GM21423 (cell line): ENCODE measurements around the gene ADARB1.

ENCODE experiments used
- ATAC-seq: cut with Tn5 transposase; IDR thresholded peaks from one replicate; pipeline ENCODE4 v1.9.1; 2021; ENCODE audit warnings: mild to moderate bottlenecking, moderate library complexity; ENCODE audit not compliant: unreplicated experiment

The ADARB1 gene

DNA sequence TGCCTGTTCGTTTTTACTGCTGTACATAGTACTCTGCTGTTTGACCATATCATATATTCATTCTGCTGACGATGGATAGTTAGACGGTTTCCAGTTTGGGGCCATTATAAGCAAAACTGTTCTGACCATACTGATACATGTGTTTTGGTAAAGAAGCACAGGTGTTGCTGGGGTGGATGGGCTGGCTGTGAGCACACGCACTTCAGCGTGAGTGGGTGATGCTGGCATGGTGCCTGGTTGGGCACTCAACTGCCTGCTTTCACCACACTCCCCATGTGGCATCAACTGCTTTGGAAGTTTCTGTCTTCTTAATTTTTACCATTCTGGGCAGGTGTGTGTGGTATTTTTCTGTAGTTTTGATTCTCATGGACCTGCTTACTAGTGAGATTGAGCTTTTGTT lies 37.3 kb downstream of the ADARB1 start:
- ATAC-seq = no peak

DNA sequence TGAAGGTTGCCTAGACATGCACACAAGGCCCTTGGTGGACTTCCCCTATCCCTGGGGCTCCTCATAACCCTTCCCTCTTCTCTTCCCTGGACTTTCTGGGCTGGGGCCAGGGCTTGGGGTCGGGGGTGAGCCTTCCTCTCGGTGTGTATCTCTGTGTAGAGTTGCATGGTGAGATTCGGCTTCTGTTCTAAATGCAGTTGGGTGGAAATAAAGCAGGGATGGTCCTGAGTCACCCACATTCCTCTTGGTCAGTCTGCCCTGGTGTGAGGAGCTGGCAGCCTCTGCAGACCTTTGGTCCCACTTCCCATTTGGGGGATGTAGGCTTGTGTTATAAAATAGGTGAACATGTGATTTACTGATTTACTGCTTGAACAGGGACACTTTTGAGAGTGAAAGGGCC lies 38.0 kb downstream of the ADARB1 start:
- no peak for ATAC-seq

DNA sequence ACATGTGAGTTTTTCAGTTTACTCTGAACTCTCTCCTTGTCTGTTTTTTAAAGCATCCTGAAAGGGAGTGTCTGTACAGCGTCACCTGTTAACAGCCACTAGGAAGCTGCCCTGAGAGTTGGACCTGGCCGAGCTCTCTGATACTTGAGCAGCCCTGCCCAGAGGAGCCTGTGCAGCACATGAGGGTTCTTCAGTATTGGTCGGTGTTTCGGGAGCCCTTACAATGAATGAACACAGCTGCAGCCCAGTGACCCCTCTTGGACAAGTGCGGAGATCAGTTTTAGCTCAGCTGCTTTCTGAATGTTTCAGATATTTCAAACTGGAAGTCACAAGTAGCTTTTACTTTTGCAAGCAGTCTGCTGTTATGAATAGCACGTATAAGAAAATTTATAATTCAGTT lies 39.2 kb downstream of the ADARB1 start:
- no peak for ATAC-seq

DNA sequence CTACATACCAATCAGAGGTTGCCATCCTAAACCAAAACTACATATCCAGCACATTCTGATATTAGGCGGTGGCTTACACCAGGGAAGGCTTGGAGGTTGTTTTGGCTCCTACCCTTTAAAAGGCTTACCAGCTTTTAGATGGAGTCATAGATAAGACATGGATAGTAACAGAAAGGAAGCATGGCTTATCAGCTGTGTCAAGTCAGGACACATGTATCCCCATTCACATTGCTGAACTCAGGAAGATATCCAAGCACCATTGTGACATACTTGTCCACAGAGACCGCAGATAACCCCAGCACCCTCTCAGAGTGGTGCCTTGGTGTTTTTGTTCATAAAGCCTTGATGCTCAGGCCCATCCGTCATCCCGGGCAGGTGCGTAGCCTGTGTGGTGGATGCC lies 39.7 kb downstream of the ADARB1 start:
- no peak for ATAC-seq

DNA sequence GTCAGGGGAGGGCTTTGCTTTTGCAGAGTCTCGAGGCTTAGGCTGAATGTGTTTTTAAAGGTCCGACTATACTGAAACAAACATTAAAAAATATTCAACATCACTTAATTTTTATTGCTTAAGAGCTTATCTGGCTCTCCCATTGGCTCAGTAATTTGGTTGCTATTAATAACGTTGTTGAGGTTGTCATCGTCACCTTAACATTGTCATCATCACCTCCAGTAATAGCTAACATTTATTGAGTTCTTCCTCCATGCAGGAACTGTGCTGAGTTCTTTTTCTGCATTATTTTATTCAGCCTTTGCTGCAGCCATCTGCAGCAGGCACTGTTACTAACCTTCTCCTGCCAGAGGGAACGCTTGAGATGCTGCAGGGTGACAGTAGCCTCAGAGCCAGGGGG lies 40.1 kb downstream of the ADARB1 start:
- no peak for ATAC-seq

DNA sequence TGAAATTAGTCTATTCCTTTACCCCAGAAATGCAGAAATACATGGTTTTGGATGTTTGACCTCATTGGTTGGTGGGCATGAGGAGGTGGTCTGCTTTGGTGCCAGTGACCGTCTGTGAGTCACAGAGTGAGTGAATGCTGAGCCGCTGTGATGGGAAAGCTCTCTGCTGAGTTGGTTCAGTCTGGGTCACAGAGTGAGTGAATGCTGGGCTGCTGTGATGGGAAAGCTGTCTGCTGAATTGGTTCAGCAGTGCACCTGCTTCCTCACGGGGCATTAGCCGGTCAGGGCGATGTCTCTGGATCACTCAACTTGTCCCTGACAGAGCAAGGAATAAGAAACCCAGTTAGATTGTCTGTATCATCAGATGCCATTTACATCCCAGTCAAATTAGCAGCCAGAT lies 40.8 kb downstream of the ADARB1 start:
- ATAC-seq = no peak

DNA sequence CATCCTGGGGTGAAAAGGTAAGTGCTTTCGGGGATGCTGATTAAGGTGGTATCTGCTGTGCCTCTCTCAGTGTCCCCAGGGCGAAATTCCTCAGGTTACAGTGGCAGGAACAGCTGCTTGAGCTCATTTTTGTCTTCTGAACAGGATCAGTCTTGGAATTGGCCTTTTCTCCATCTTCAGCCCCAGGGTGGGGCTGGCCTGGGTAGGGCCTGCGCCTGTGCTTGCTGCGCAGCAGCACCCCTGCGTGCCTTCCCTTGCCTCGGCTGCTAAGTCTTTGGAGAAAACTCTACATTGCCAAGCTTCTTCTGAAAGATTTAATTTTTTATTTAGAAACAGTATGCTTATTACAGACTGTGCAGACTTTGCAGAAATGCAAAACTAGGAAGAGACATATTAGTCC lies 41.7 kb downstream of the ADARB1 start:
- ATAC-seq = no peak

DNA sequence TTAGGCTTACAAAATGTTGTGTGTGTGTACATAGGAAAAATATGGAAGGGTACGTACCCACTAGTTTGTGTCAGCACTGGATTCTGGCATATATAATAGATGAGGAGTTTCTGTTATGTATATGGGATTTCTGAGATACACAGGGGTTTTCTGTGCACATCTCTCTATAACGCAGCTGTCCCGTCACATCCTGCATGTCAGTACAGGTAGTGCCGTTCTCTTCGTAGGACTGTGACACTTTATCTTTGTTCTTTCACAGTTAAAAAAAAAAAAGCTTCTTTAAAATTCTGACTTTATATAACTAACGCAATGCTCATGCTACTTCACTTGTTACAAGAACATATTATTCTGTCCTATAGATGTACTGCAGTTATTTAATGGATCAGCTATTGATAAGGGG lies 42.9 kb downstream of the ADARB1 start:
- ATAC-seq = no peak

DNA sequence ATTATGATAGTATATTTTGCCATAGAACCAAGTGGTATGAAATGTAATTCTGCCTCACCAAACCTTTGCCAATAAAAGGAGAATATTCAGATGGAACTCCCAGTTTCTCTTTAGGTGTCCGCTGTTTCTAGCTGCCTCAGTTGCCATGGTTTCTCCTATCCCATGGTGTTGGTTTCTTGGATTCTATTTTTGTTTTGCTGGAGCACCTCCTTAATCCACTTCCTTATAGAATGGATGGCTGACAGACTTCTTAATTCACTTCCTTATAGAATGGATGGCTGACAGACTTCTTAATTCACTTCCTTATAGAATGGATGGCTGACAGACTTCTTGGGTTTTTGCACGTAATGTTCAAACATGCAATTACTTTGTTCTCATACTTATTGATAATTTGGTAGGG lies 43.7 kb downstream of the ADARB1 start:
- ATAC-seq = no peak

DNA sequence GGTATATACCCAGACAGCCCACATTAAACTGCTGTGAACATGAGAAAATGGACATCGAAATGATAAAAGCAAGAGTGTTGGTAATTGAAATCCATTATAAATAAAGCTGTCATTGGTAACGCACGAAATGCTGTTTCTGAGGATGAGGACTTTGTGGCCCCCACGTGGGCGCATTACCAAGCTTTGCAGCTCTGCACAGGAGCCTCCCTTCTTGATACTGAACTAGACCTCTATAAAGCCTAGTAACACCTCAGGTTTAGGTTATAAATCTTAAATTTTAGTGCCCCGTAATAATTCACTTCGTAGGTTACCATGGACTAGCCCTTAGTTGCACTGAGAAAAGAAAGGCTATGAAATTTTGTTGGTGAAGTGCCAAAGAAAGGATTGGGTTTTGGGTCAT lies 45.4 kb downstream of the ADARB1 start:
- ATAC-seq = no peak

DNA sequence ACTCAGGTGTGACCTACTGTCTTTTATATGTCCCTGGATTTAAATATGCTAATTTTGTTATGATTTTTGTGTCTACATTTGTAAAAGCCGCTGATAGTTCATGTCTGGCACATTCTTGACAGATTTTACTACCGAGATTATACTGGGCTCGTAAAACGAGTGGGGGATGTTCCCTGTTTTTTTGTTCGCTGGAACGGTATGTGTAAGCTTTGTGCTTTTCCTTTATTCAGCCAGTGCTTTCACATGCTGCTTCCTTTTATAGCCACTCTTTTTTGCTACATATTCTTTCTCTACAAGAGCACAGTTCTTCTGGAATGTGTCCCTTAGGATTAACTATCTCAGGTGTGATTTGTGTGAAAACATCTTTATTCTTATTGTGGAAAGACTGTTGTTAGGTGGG lies 46.6 kb downstream of the ADARB1 start:
- no peak for ATAC-seq

DNA sequence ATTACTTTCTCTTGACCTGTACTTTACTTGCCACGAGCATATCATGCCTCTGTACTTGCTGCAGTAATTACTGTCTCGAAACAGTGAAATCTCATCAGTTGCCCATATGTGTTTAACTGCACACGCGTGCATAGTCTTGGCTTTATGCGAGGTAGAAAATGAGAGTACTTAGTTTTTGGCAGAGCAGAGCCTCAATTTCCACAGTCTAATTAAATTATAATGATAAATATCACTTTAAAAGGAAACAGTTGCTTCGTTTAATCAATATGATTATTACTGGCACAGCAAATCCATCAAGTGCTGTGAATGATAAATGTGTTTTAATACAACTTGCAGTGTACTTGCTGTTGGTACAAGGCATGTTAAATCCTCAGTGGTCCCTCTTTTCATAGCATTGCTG lies 47.6 kb downstream of the ADARB1 start:
- no peak for ATAC-seq

DNA sequence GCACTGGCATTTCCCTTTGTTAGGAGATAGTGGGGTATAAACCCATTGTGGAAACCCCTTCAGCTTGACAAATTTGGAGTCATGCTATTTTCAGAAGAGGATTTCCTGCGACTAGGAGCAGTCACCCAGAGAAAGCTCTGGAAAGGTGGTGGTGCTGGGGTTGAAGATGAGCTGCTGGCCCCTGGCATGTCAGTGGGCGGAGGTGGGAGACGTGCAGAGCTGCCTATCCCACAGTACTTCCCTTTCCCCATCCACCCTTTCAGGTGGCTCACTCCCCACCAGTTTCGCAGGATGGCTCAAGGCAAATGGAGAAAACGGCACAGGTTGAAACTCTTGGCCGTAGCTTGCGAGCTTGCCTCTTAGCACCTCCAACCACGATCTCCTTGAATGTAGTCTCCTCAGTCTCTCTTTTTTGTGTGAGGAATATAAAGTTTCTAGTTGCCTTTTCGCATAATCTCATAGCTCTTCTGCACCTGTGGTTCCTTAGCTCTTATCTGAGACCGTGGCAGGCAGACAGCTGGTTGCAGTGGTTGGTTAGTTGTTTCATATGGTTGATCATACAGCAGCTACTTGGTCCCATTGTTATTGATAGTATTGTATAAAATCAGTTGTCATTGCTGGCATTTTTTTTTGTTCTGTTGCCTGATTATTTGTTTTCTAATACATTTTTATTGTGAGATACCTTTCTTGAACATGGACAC lies 48.2 kb downstream of the ADARB1 start:
- no peak for ATAC-seq

DNA sequence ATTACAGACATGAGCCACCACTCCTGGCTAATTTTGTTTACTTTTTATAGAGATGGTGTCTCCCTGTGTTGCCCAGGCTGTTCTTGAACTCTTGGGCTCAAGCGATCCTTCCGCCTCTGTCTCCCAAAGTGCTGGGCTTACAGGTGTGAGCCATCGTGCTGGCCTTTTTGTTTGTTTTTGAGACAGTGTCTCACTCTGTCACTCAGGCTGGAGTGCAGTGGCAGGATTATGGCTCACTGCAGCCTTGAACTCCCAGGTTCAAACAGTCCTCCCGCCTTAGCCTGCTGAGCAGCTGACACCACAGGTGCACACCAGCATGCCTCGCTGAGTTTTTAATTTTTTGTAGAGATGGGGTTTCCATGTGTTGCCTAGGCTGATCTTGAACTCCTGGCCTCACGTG lies 49.1 kb downstream of the ADARB1 start:
- ATAC-seq = no peak

DNA sequence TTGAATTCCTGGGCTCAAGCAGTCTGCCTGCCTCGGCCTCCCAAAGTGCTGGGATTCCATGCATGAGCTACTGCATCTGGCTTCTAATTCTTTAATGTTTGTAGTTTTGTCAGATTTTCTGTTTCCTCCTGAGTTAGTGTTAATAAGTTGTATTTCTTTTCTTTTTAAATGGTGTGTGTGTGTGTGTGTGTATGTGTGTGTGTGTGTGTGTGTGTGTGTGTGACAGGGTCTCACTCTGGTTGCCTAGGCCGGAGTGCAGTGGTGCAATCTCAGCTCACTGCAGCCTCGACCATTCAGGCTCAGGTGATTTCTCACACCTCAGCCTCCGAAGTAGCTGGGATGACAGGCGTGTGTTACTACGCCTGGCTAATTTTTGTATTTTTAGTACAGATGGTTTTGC lies 50.2 kb downstream of the ADARB1 start:
- no peak for ATAC-seq

DNA sequence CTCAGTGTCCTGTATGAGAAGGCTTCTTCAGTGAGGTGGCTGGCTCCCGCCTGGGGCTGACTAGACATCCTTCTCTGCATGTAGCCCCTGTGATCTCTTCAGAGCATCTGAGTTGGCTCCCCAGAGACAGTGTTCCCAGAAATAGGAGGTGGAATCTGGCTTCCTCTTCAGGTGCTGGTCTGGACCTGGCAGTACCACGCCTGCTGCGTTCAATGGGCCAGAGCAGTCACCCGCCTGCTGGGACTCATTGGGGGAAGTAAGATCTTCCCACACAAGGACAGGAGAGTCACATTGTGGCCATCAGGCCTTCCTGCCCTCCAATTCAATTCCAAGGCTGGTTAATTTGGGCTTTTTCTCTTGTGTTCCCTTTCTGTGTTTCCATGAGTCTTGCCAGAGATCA lies 51.0 kb downstream of the ADARB1 start:
- no peak for ATAC-seq

DNA sequence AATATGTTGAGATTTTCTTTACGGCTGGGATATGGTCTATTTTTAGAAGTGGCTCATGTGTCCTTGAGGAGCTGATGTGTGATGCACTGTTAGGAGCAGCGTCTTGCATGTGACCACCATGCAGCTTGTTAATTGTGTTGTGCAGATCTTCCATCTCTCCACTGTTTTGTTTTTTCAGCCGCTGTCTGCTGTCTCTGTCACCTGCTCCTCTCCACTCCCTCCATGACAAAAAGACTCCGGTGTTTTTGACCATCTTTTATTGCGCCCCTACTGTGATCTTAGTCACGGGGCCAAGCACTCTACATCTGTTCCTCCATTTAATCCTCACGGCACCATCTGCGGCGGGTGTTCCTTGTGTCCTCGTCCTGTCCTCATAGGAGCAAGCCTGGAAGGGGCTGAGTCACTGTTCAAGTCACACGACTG lies 51.8 kb downstream of the ADARB1 start:
- no peak for ATAC-seq

DNA sequence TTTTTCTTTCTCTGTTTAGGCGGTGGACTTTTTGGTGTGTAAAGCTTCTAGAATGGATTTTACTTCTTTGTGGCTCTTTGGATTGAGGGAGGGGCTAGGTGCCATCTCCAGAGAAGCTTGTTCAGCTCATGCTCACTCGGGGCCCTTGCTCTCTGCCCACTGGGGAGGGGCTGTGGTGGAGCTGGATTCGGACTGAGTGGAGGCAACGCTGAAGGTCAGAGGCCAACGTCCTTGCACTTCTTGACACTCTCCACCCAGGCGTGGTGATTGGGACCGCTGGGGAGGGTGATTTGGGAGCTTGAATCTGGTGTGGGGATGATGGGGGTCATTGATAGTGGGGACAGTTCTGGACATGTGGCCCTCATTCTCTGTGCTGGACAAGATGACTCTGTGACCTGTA lies 52.6 kb downstream of the ADARB1 start:
- ATAC-seq = no peak

DNA sequence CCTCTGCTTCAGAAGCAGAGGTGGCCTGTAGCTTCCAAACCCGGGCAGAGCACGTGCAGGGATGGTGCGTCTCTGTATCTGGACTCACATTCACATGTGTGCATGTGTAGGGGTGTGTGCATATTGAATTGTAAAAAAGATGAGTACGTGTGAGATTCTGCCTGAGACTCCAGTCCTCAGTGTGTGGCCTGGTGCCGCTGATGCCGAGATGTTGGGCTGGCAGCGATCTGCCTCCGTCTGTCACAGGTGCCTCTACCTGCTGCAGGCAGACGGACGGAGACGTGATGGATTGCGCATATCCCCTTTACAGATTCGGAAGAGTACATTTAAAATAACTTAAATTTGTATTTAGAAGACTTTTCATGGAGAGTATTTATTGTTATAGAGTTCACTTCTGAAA lies 53.6 kb downstream of the ADARB1 start:
- ATAC-seq = no peak

DNA sequence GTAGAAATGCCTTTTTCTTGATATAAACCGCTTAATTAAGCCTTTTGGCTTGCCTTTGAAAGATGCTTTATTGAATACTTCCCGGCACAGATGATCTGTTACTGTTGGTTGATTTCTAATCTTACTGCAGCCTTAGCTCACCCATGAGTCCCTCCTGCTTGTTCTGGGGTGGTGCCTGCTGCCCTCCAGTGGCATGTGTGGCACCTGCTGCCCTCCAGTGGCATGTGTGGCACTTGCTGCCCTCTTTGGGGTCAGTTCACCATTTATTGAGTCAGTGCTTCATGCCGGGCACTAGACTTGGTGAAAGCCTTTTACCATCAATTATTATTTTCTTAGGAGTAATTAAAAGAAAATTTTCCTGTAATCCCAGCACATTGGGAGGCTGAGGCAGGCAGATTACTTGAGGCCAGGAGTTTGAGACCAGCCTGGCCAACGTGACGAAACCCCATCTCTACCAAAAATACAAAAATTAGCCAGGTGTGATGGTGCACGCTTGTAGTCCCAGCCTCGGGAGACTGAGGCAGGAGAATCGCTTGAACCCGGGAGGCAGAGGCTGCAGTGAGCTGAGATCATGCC lies 54.3 kb downstream of the ADARB1 start:
- no peak for ATAC-seq

DNA sequence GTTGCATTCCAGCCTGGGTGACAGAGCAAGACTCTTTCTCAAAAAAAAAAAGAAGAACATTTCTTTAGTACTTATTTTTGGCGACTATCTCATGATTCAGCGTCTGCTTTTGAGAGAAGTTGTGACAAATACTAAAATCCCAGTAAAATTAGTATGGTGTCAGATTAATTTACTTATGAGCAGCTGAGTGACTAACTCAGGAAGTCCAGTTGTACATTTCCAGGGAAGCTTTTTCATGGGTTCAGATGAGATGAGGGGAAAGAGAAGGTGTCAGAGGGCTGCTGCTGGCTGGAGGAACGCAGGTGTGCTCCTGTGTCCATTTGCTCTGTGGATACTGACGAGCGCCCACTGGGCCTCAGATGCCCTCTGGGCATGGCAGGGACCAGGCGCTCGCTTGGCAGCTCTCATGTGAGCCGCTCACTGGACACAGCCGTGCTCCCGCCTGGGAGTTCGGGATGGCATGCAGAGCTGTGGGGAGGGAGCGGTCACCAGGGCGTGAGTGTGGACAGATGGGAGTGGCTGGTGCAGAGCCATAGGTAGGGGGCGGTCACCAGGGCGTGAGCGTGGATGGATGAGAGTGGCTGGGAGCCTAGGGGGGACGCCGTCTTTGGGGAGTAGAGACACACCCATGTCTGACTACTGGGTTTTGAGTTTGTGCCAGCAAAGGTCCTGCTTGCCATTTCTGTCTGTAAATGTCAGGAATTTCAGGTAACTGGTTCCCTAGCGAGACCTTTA lies 55.0 kb downstream of the ADARB1 start:
- ATAC-seq = no peak

DNA sequence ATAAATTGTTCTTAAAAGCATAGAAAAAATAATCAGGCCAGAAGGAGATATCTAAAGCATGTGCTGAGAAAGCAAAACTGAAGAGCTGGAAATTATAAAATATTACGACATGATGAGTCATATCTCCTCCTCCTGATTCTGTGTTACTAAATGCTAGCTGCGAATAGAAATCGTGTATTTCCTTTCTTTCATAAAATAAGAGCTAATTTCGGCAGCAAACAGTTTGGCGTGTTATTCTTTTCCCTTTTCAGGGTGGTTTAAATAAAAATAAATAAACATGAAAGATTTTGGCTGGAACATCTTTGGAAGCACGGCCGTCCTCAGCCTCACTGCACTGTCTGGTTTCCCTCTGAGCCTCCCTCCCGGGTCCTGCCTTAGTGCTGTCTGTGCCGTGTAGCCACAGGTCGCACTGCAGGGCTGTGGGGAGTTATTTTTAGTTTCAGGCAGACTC lies 56.0 kb downstream of the ADARB1 start:
- no peak for ATAC-seq
